Measurements from ENCODE around the gene GSK3B.

GSK3B gene

GRCh38 chr3:119817583-119818363, 276.5 kb downstream of the GSK3B start:
- no peak for DNase-seq (ENCODE audit: low read depth in 2 of 2)

DNA sequence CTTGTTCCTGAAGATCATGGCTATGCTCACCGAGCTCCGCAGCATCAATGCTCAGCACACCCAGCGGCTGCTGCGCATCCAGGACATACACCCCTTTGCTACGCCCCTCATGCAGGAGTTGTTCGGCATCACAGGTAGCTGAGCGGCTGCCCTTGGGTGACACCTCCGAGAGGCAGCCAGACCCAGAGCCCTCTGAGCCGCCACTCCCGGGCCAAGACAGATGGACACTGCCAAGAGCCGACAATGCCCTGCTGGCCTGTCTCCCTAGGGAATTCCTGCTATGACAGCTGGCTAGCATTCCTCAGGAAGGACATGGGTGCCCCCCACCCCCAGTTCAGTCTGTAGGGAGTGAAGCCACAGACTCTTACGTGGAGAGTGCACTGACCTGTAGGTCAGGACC, 277.2 kb downstream of the GSK3B start:
- no peak for DNase-seq (ENCODE audit: low read depth in 2 of 2)

GRCh38 chr3:119815716-119816115, 278.5 kb downstream of the GSK3B start:
- no peak for DNase-seq (ENCODE audit: low read depth in 2 of 2)

GRCh38 chr3:119812491-119813058, 281.7 kb downstream of the GSK3B start:
- no peak for DNase-seq (ENCODE audit: low read depth in 2 of 2)

DNA sequence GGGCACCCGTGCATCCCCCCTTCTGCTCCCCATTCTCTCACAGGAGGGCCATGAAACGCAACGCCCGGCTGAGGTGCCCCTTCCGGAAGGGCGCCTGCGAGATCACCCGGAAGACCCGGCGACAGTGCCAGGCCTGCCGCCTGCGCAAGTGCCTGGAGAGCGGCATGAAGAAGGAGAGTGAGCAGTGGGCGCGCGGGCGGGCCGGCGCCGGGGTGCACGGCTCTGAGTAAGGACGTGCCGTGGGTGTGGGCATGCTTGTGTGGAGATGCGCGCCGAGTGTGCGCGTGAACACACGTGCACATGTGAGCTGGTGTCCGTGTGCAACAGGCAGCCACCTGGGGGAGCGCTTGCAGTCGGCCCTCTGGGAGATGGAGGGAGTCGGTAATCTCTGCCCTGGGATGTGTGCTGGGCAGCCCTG, 284.2 kb downstream of the GSK3B start:
- DNase-seq (ENCODE audit: low read depth in 2 of 2) = peak; percentile 31 to 51

DNA sequence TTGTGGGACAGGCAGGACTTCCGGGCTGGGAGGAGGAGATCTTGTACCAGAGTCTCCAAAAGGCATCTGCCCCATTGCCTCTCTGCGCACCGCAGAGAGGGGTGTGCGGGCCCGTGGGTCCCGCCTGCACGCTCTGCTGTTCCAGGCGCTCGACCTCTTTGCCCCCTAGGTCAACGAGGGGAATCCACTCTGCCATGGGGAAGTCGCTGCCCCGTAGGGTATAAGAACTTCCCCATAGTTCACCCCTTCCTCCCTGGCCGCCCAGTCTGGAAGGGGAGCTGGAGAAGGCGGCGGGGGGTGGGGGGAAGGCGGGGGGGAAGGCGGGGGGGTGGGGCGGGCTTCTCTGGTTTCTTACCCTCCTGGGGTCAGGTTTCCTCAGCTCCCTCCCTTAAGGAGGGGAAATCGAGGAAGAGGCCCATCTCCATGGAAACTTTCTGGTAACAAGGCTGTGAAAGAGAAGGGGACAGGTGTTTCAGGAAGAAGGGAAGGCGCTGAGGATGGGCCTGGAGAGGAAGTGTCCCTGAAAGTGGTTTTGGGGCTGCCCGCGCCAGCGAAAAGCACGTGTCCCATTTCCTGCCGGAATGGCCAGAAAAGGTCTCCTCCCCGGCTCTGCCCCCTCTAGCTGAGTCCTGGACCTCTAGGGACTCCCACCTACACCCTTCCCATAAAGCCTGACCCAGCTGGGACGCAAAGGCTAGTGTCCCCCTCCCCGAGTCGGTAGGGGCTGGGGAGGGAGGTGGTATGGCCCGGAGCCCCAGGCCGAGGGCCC, 284.8 kb downstream of the GSK3B start:
- no peak for DNase-seq (ENCODE audit: low read depth in 2 of 2)

DNA sequence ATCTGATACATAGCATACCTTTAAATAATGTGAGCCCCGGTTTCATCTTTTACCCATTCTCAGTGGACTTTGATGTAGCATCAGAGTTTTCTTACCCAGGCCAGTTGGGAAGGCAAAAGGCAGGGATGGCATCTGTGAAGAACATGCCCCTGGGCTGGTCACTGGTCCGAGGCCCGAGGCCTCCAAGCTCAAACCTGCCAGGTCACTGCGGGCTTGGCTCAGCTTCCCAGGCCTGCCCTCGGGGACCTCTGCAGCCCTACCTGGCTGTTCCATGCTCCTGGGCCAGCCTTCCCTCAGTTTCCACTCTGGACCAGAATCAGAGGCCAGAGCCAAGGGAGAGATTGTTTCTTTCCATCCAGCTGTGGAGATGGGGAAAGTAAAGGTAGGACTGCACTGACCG, 285.4 kb downstream of the GSK3B start:
- DNase-seq (ENCODE audit: low read depth in 2 of 2) = no peak

GRCh38 chr3:119808244-119808643, 286.0 kb downstream of the GSK3B start:
- no peak for DNase-seq (ENCODE audit: low read depth in 2 of 2)

DNA sequence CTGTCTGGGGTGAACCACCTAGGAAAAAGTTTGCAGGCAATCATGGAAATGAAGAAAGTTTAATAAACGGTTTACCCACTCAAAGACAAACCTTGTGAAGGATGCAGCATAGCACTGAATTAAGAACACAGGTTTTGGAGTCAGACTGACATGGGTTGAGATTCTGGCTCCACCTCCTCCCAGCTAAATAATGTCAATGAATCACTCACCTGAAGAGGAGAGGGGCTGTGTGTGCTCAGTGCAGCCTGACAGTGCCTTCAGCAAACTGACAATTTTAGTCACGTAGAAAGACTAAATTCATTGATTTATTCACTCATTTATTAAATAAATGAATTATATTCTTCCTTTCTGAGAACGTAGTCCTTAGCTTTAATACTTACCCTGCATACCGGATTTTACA, 293.4 kb downstream of the GSK3B start:
- no peak for DNase-seq (ENCODE audit: low read depth in 2 of 2)

GRCh38 chr3:119796785-119797184, 297.5 kb downstream of the GSK3B start:
- no peak for DNase-seq (ENCODE audit: low read depth in 2 of 2)

- no peak for DNase-seq (ENCODE audit: low read depth in 2 of 2)
Observed at GRCh38 chr3:119796368-119796767, 297.9 kb downstream of the GSK3B start.

DNA sequence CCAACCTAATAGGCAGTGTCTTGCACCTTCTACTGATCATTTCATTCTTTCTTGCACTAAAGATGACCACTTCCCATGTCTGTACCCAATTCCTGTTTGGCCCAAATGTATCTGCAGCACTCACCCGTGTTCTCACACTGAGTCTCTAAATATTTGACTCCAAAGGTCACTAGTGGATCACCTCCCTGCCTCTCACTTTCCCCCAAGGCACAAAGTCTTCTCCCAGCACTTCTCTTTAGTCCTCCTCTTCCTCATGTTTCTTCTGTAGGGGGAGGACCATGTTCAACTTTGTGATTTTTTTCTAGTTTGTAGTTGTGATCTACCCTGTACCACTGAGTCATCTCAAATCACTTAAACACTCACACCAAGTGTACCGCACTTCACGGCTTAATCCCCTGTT, 298.4 kb downstream of the GSK3B start:
- DNase-seq (ENCODE audit: low read depth in 2 of 2) = no peak

GRCh38 chr3:119794971-119795612, 299.2 kb downstream of the GSK3B start:
- DNase-seq (ENCODE audit: low read depth in 2 of 2) = no peak

- no peak for DNase-seq (ENCODE audit: low read depth in 2 of 2)
Observed at GRCh38 chr3:119794401-119794800, 299.8 kb downstream of the GSK3B start.

DNA sequence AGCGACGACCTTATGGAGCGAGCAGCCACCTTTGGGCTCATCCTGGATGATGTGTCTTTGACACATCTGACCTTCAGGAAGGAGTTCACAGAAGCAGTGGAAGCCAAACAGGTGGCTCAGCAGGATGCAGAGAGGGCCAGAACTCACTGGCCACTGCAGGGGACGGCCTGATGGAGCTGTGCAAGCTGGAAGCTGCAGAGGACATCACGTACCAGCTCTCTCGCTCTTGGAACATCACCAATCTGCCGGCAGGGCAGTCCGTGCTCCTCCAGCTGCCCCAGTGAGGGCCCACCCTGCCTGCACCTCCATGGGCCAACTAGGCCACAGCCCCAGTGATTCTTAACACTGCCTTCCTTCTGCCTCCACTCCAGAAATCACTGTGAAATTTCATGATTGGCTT, 302.0 kb downstream of the GSK3B start:
- no peak for DNase-seq (ENCODE audit: low read depth in 2 of 2)

DNA sequence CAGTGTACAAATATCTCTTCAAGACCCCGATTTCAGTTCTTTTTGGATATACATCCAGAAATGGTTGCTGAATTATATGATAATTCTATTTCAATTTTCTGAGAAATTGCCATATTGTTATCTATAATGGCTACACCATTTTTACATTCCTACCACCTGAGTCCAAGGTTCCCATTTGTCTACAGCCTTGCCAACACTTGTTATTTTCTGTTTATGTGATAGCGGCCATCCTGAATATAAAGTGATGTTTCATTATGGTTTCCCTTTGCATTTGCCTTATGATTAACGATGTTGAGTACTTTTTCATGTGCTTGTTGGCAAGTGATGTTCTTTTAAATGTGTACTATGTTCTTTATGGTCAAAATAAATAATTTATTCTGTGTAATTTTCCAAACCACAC, 303.9 kb downstream of the GSK3B start:
- no peak for DNase-seq (ENCODE audit: low read depth in 2 of 2)

DNA sequence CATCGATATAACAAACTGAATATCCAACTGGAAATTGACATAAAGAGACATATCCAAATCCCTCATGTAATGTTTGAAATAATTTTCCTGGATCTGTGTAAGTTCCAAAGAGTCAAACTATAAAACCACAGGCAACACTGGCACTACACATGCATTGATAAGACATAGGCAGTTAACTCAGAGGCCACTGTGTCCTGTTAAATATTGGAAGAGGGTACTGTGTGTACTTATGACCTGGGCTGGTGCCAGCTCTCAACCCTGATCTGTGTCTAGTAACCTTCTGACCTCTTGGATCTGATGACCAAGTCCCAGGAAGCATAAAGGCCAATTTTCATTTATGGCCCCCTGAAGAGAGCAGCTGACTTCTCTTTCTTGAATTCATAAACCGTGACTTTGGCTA, 307.8 kb downstream of the GSK3B start:
- DNase-seq (ENCODE audit: low read depth in 2 of 2) = no peak

- DNase-seq (ENCODE audit: low read depth in 2 of 2) = no peak
Observed at GRCh38 chr3:119783883-119784282, 310.4 kb downstream of the GSK3B start.

DNA sequence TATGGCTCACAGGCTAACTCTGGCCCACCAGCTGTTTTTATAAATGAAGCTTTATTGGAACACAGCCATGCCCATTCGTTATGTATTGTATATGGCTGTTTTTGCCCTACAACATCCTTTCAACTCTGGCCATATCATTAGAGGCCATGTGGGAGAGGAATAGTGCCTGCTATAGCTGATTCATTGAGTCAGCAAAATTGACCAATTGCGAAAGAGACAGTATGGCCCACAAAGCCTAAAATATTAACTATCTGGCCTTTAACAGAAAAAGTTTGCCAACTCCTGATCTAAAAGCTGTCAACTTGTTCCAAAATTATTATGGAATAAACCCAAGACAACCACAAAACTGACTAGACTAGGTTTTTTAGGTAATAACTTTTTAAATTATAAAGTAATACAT, 311.0 kb downstream of the GSK3B start:
- no peak for DNase-seq (ENCODE audit: low read depth in 2 of 2)

DNA sequence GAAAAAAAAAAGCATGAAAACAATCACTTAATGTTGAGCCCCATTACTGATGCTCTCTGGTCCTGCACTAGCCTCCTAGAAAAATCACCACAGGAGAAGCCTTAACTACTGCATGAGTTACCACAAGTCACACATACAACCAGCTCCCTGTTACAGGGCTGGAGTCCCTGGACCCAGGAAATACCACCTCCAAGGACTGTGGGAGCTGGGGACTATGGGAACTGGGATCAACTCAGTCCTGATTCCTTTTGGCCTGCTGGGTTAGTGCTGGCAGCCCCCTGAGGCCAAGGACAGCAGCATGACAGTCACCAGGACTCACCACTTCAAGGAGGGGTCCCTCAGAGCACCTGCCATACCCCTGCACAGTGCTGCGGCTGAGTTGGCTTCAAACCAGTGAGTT, 311.8 kb downstream of the GSK3B start:
- DNase-seq (ENCODE audit: low read depth in 2 of 2) = no peak

DNA sequence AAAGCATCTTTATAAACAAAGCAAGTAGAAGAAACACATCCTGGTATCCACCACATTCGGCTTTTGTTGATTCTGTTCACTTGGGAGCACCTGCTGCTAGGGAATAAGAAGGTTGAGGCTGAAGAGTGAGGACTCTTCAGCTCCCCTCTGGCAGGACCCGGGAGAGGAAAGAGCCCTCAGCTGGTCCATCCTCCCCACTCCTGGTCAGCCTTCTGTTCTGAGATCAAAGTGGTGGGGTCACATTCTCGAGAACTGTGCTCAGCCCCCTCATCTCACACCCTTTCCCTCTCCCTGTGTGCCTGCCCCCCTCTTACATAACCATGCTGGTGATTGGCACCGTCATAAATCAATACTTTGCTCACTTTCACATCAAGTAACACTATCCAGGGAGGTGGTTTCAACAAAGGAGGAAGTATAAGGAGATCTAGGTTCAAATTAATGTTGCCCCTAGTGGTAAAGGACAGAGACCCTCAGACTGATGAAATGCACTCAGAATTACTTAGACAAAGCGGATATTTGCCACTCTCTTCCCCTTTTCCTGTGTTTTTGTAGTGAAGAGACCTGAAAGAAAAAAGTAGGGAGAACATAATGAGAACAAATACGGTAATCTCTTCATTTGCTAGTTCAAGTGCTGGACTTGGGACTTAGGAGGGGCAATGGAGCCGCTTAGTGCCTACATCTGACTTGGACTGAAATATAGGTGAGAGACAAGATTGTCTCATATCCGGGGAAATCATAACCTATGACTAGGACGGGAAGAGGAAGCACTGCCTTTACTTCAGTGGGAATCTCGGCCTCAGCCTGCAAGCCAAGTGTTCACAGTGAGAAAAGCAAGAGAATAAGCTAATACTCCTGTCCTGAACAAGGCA, 312.7 kb downstream of the GSK3B start, which contains the start of gene NR1I2:
Gene NR1I2, plus strand, starts transcription at position 772 of the 869 bp plus-strand sequence.
- DNase-seq (ENCODE audit: low read depth in 2 of 2) = no peak
